Measurements from ENCODE around the gene ZNF775. TPM values are rescaled to one million over a fixed set of nuclear protein-coding genes. Genes with fewer than 3 reads are reported as not detected.

The ZNF775 gene
- polyA plus RNA-seq (2013, experiment 1 of 2): 4.2 TPM
- polyA plus RNA-seq (2013, experiment 2 of 2): 4.2 TPM

- Histone ChIP-seq H3K4me1 (ENCODE audit: control insufficient read depth, low read depth, low read length) (peaks cover 33% of the 10 kb centered on the region), H3K23ac (ENCODE audit: low read length) (peak within 1 kb of the TSS; percentile 34)
Observed at GRCh38 chr7:150378853-150379440, at the start of gene ZNF775. Gene ZNF775 (plus strand): TSS chr7:150379330. CDS start chr7:150388471, 9,141 bp downstream.

GRCh38 chr7:150329331-150330120 lies 49.6 kb upstream of the ZNF775 start:
- Histone ChIP-seq H3K18ac (ENCODE audit: low read length) (no peak overlapping the region), H3K27me3 (ENCODE audit: insufficient read depth, low read length, poor library complexity) (no peaks in the 10 kb centered on the region), H3K4me1 (ENCODE audit: control insufficient read depth, low read depth, low read length) (no peaks in the 10 kb centered on the region), H3K79me1 (ENCODE audit: low read length) (no peaks in the 10 kb centered on the region), H3K56ac (ENCODE audit: low read length) (peak overlapping the region; percentile 35), H3K9ac (ENCODE audit: low read length) (no peak overlapping the region), H3K27ac (ENCODE audit: low read depth, low read length) (no peak overlapping the region), H3K23ac (ENCODE audit: low read length) (no peak overlapping the region), H3K36me3 (ENCODE audit: control insufficient read depth, insufficient read depth, low read length) (no peaks in the 10 kb centered on the region), H3K4me3 (ENCODE audit: low read length) (no peak overlapping the region), H3K79me2 (ENCODE audit: control insufficient read depth, insufficient read depth, low read length) (no peaks in the 10 kb centered on the region), H2AK5ac (ENCODE audit: low read length) (no peak overlapping the region), H4K8ac (ENCODE audit: low read depth, low read length) (no peak overlapping the region), H3K4ac (ENCODE audit: low read depth, low read length) (no peak overlapping the region), H3K4me2 (ENCODE audit: low read length) (no peak overlapping the region), H2BK120ac (ENCODE audit: low read depth, low read length) (no peak overlapping the region), H2BK15ac (replicated peaks; ENCODE audit: low read depth) (no peak overlapping the region), H2BK5ac (ENCODE audit: low read length) (no peak overlapping the region), H4K5ac (ENCODE audit: low read length) (no peak overlapping the region)
- no CpG with 5 or more reads among the region's 22 CpGs for WGBS (ENCODE audit: extremely low coverage, insufficient coverage, low lambda C conversion rate)
- DNase-seq: peak; percentile 56

More at GRCh38 chr7:150378853-150379440, at the start of gene ZNF775:
- Histone ChIP-seq H2AK5ac (ENCODE audit: low read length) (peak within 1 kb of the TSS; percentile 76), H3K27me3 (ENCODE audit: insufficient read depth, low read length, poor library complexity) (no peaks in the 10 kb centered on the region), H3K4me3 (ENCODE audit: low read length) (peak within 1 kb of the TSS; percentile 65), H3K79me1 (ENCODE audit: low read length) (peaks cover 21% of the 10 kb centered on the region), H3K18ac (ENCODE audit: low read length) (peak within 1 kb of the TSS; percentile 96), H2BK5ac (ENCODE audit: low read length) (peak within 1 kb of the TSS; percentile 61), H3K9ac (ENCODE audit: low read length) (peak within 1 kb of the TSS; percentile 88), H3K36me3 (ENCODE audit: control insufficient read depth, insufficient read depth, low read length) (no peaks in the 10 kb centered on the region), H4K8ac (ENCODE audit: low read depth, low read length) (peak within 1 kb of the TSS; percentile 99), H3K4ac (ENCODE audit: low read depth, low read length) (peak within 1 kb of the TSS; percentile 98), H2BK15ac (replicated peaks; ENCODE audit: low read depth) (no peak within 1 kb of the TSS), H3K56ac (ENCODE audit: low read length) (peak within 1 kb of the TSS; percentile 94), H2BK120ac (ENCODE audit: low read depth, low read length) (peak within 1 kb of the TSS; percentile 47), H3K27ac (ENCODE audit: low read depth, low read length) (peak within 1 kb of the TSS; percentile 99), H3K79me2 (ENCODE audit: control insufficient read depth, insufficient read depth, low read length) (peaks cover 24% of the 10 kb centered on the region), H3K4me2 (ENCODE audit: low read length) (peak within 1 kb of the TSS; percentile 70), H4K5ac (ENCODE audit: low read length) (no peak within 1 kb of the TSS)
- peak; percentile 99 for DNase-seq
- WGBS (ENCODE audit: extremely low coverage, insufficient coverage, low lambda C conversion rate): no CpG with 5 or more reads among the region's 60 CpGs

- H3K9ac ChIP-seq (ENCODE audit: low read length): no peak overlapping the region
Observed at GRCh38 chr7:150330211-150330885, 48.8 kb upstream of the ZNF775 start.

GRCh38 chr7:150332852-150333635 lies 46.1 kb upstream of the ZNF775 start:
- H2BK15ac ChIP-seq (replicated peaks; ENCODE audit: low read depth): no peak overlapping the region
- H3K27me3 ChIP-seq (ENCODE audit: insufficient read depth, low read length, poor library complexity): no peaks in the 10 kb centered on the region
- H3K9ac ChIP-seq (ENCODE audit: low read length): no peak overlapping the region
- H3K36me3 ChIP-seq (ENCODE audit: control insufficient read depth, insufficient read depth, low read length): no peaks in the 10 kb centered on the region
- DNase-seq: no peak
- no peak overlapping the region for H3K56ac ChIP-seq (ENCODE audit: low read length)
- no peak overlapping the region for H3K23ac ChIP-seq (ENCODE audit: low read length)
- no peak overlapping the region for H3K4ac ChIP-seq (ENCODE audit: low read depth, low read length)
- H3K4me1 ChIP-seq (ENCODE audit: control insufficient read depth, low read depth, low read length): peaks cover 7% of the 10 kb centered on the region
- H4K5ac ChIP-seq (ENCODE audit: low read length): no peak overlapping the region
- H4K8ac ChIP-seq (ENCODE audit: low read depth, low read length): no peak overlapping the region
- H3K4me2 ChIP-seq (ENCODE audit: low read length): no peak overlapping the region
- no peak overlapping the region for H2AK5ac ChIP-seq (ENCODE audit: low read length)
- WGBS (ENCODE audit: extremely low coverage, insufficient coverage, low lambda C conversion rate): no CpG with 5 or more reads among the region's 18 CpGs
- H3K79me1 ChIP-seq (ENCODE audit: low read length): no peaks in the 10 kb centered on the region
- H2BK120ac ChIP-seq (ENCODE audit: low read depth, low read length): no peak overlapping the region
- no peak overlapping the region for H2BK5ac ChIP-seq (ENCODE audit: low read length)
- H3K27ac ChIP-seq (ENCODE audit: low read depth, low read length): no peak overlapping the region
- no peak overlapping the region for H3K4me3 ChIP-seq (ENCODE audit: low read length)
- H3K18ac ChIP-seq (ENCODE audit: low read length): no peak overlapping the region
- H3K79me2 ChIP-seq (ENCODE audit: control insufficient read depth, insufficient read depth, low read length): no peaks in the 10 kb centered on the region

More at GRCh38 chr7:150330211-150330885, 48.8 kb upstream of the ZNF775 start:
- no peak overlapping the region for H3K56ac ChIP-seq (ENCODE audit: low read length)
- H2BK5ac ChIP-seq (ENCODE audit: low read length): no peak overlapping the region
- peaks cover 2% of the 10 kb centered on the region for H3K4me1 ChIP-seq (ENCODE audit: control insufficient read depth, low read depth, low read length)
- H2BK15ac ChIP-seq (replicated peaks; ENCODE audit: low read depth): no peak overlapping the region
- H3K79me2 ChIP-seq (ENCODE audit: control insufficient read depth, insufficient read depth, low read length): no peaks in the 10 kb centered on the region
- no peak overlapping the region for H3K27ac ChIP-seq (ENCODE audit: low read depth, low read length)
- H3K79me1 ChIP-seq (ENCODE audit: low read length): no peaks in the 10 kb centered on the region
- no peak for DNase-seq
- no peak overlapping the region for H2BK120ac ChIP-seq (ENCODE audit: low read depth, low read length)
- no peak overlapping the region for H3K23ac ChIP-seq (ENCODE audit: low read length)
- no peak overlapping the region for H3K4me2 ChIP-seq (ENCODE audit: low read length)
- no peak overlapping the region for H4K8ac ChIP-seq (ENCODE audit: low read depth, low read length)
- no peak overlapping the region for H3K4me3 ChIP-seq (ENCODE audit: low read length)
- no peaks in the 10 kb centered on the region for H3K27me3 ChIP-seq (ENCODE audit: insufficient read depth, low read length, poor library complexity)
- no CpG with 5 or more reads among the region's 19 CpGs for WGBS (ENCODE audit: extremely low coverage, insufficient coverage, low lambda C conversion rate)
- no peaks in the 10 kb centered on the region for H3K36me3 ChIP-seq (ENCODE audit: control insufficient read depth, insufficient read depth, low read length)
- no peak overlapping the region for H3K18ac ChIP-seq (ENCODE audit: low read length)
- no peak overlapping the region for H3K4ac ChIP-seq (ENCODE audit: low read depth, low read length)
- H4K5ac ChIP-seq (ENCODE audit: low read length): no peak overlapping the region
- no peak overlapping the region for H2AK5ac ChIP-seq (ENCODE audit: low read length)

- no peak overlapping the region for H3K4ac ChIP-seq (ENCODE audit: low read depth, low read length)
- no peak overlapping the region for H3K56ac ChIP-seq (ENCODE audit: low read length)
- no peaks in the 10 kb centered on the region for H3K79me2 ChIP-seq (ENCODE audit: control insufficient read depth, insufficient read depth, low read length)
- no peak overlapping the region for H2BK120ac ChIP-seq (ENCODE audit: low read depth, low read length)
- no peak overlapping the region for H2AK5ac ChIP-seq (ENCODE audit: low read length)
- H3K23ac ChIP-seq (ENCODE audit: low read length): no peak overlapping the region
- WGBS (ENCODE audit: extremely low coverage, insufficient coverage, low lambda C conversion rate): no CpG with 5 or more reads among the region's 10 CpGs
- no peaks in the 10 kb centered on the region for H3K27me3 ChIP-seq (ENCODE audit: insufficient read depth, low read length, poor library complexity)
- H2BK15ac ChIP-seq (replicated peaks; ENCODE audit: low read depth): no peak overlapping the region
- no peaks in the 10 kb centered on the region for H3K36me3 ChIP-seq (ENCODE audit: control insufficient read depth, insufficient read depth, low read length)
- no peak overlapping the region for H3K18ac ChIP-seq (ENCODE audit: low read length)
- H2BK5ac ChIP-seq (ENCODE audit: low read length): no peak overlapping the region
- H3K9ac ChIP-seq (ENCODE audit: low read length): no peak overlapping the region
- no peak overlapping the region for H4K8ac ChIP-seq (ENCODE audit: low read depth, low read length)
- H3K79me1 ChIP-seq (ENCODE audit: low read length): no peaks in the 10 kb centered on the region
- no peak for DNase-seq
- H3K27ac ChIP-seq (ENCODE audit: low read depth, low read length): no peak overlapping the region
- H4K5ac ChIP-seq (ENCODE audit: low read length): no peak overlapping the region
- no peak overlapping the region for H3K4me3 ChIP-seq (ENCODE audit: low read length)
- H3K4me1 ChIP-seq (ENCODE audit: control insufficient read depth, low read depth, low read length): peaks cover 7% of the 10 kb centered on the region
- no peak overlapping the region for H3K4me2 ChIP-seq (ENCODE audit: low read length)
Observed at GRCh38 chr7:150333659-150334058, 45.5 kb upstream of the ZNF775 start.

Data from mesendoderm (in vitro differentiated cells).